ENCODE data around the gene NRTN.

DNA sequence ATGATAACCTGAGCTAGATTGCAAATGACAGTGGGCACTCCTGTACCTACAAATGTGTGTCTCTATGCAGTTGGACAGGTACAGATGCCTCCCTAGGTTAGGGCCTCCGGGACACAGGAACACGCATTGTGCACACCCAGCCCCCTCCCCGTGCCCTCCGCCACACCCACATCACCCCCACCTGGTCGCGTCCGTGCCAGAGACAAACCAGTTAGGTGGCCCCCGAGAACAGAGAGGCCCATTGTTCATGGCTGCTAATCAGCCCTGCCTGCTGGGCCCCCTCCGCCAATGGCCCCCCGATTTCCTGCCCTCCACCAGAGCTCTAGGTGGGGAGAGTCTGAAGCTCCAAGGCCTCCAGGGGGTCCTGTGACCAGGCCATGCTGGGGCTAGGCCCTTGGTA lies 13.7 kb downstream of the NRTN start:
- TF ChIP-seq, protein P1, sequence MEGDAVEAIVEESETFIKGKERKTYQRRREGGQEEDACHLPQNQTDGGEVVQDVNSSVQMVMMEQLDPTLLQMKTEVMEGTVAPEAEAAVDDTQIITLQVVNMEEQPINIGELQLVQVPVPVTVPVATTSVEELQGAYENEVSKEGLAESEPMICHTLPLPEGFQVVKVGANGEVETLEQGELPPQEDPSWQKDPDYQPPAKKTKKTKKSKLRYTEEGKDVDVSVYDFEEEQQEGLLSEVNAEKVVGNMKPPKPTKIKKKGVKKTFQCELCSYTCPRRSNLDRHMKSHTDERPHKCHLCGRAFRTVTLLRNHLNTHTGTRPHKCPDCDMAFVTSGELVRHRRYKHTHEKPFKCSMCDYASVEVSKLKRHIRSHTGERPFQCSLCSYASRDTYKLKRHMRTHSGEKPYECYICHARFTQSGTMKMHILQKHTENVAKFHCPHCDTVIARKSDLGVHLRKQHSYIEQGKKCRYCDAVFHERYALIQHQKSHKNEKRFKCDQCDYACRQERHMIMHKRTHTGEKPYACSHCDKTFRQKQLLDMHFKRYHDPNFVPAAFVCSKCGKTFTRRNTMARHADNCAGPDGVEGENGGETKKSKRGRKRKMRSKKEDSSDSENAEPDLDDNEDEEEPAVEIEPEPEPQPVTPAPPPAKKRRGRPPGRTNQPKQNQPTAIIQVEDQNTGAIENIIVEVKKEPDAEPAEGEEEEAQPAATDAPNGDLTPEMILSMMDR (IDR thresholded peaks at IDR 0.05; ENCODE audit: low read depth, low read length), result no peak
- no peak for TF ChIP-seq EZH2phosphoT487 (IDR thresholded peaks at IDR 0.05; ENCODE audit: low read depth)

All from OCI-LY3 (cell line).